ENCODE data around the gene ZNF579. TPM values are rescaled to one million over a fixed set of nuclear protein-coding genes. Genes with fewer than 3 reads are reported as not detected.

The ZNF579 gene
- total and polyA plus RNA-seq, 2 of the 13 experiments (the other 11 are each of a cell fraction or from before 2014, with no cell fraction given) = 2.1 to 2.9 TPM

DNA sequence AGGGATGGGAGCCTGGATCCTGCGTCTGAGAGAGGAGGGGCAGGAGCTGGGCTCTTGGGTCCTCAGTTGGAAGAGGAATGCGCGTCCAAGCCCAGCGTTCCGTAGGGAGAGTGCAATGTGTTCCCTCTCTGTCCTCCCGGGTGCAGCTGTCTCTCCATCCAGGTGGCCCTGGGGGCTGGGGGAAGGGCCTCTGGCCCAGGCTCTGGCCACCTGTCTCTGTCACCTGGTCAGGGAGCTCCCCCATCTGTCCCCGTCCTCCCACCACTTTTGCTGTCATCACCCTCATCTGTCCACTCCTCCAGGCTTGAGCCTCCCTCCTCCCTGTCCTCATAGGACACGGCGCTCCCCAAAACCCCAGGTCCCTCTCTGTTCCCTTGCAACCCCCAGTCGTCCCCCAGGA lies 40.0 kb downstream of the ZNF579 start:
- DNase-seq (ENCODE audit: low spot score) = no peak
- no peaks in the 10 kb centered on the region for H3K79me2 ChIP-seq (ENCODE audit: insufficient read depth, low read length)
- no peak for ATAC-seq
- H3K4me2 ChIP-seq (ENCODE audit: low read depth, low read length) = no peak overlapping the region
- H3K4me3 ChIP-seq (replicated peaks in 1 of 3; ENCODE audit: insufficient read depth in 1 of 3, low read depth in 2 of 3, low read length in 3 of 3) = no peak overlapping the region
- POLR2A ChIA-PET = interaction anchor here (1.1 kb wide), 1 partner anchor 9 kb away, joined by 3 read pairs; no protein-coding TSS in a partner anchor
- peaks cover 40% of the 10 kb centered on the region for H3K4me1 ChIP-seq (ENCODE audit: insufficient read depth, low read length)
- WGBS (ENCODE audit: low lambda C conversion rate) = 54% methylated on average over 10 of the region's 10 CpGs
- no peak for TF ChIP-seq ZNF3 (CRISPR knock-in tag; IDR thresholded peaks at IDR 0.05)
- no peak for TF ChIP-seq SMARCC2 (IDR thresholded peaks at IDR 0.05)
- TF ChIP-seq ZNF225 (CRISPR knock-in tag; IDR thresholded peaks at IDR 0.05) = no peak
- H2AFZ ChIP-seq (ENCODE audit: low read length) = no peak overlapping the region
- H4K20me1 ChIP-seq (ENCODE audit: insufficient read depth, low read length) = no peaks in the 10 kb centered on the region
- H3K9me3 ChIP-seq (ENCODE audit: low read length) = no peaks in the 10 kb centered on the region
- H3K27me3 ChIP-seq (ENCODE audit: control insufficient read depth in 1 of 2, insufficient read depth in 2 of 2, low read length in 2 of 2) = no peaks in the 10 kb centered on the region; a peak in 2 of 5 replicates
- intact Hi-C loops (cut with micrococcal nuclease; ENCODE audit: unreplicated experiment) = no loop called here
- no peak for FAIRE-seq
- no peak overlapping the region for H3K9ac ChIP-seq (ENCODE audit: insufficient read depth, low read depth, low read length)
- BruUV-seq (replicated peaks) = no TSS peak
- H3K36me3 ChIP-seq (replicated peaks in 1 of 2; ENCODE audit: control insufficient read depth in 1 of 2, insufficient read depth in 2 of 2, low read length in 2 of 2) = no peaks in the 10 kb centered on the region
- H3K27ac ChIP-seq (ENCODE audit: extremely low read length, insufficient read depth, low read length) = no peak overlapping the region
- CTCF ChIA-PET (ENCODE audit: low intra/inter-chr PET ratio, low total read pairs) = no interaction called here
- in situ Hi-C loops (cut with HindIII; ENCODE audit: extremely low pct_ligation_motif_present, low pct_unique_long_range_greater_than_20kb) = no loop called here

DNA sequence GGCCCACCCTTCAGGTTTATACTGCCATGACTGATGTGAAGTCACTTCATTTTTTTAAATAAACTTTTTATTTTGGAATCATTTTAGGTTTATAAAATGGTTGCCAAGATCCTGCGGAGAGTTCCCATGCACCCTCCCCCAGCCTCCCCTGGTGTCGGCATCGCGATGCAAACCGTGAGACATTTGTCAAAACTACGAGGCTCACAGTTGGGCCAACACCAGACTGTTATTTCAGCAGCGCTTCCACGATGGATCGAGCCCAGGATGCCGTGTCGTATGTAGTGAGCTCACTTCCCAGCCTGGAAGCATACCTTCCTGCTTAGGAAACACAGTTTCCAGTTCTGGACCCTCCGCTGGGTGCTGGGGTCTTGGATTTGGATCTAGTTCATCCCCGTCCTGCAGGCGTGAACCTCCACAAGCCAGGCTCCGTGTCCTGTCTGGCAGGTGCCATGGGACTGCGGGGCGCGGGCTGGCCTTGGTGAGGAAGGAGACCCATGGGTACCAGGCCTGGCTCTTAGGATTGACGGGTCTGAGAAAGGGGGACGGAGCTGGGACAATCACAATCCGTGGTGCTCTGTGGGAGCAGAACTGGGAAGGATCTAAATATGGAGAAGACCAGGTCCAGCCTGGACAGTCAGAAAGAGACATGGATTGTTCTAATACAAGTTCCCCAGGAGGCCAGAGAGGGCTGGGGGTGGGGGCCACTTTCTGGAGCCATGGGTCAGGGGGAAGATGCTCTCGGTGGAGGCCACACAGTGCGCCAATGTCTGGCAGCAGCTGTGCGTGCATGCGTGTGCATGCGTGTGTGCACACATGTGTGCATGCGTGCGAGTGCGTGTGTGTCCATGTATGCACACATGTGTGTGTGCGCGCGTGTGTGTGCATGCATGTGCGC lies 41.3 kb downstream of the ZNF579 start:
- no peak for ATAC-seq
- POLR2A ChIA-PET = no interaction called here
- no peaks in the 10 kb centered on the region for H3K9me3 ChIP-seq (ENCODE audit: low read length)
- H3K27ac ChIP-seq (ENCODE audit: extremely low read length, insufficient read depth, low read length) = no peak overlapping the region
- 76% methylated on average over 32 of the region's 33 CpGs for WGBS (ENCODE audit: low lambda C conversion rate)
- no peak overlapping the region for H3K9ac ChIP-seq (ENCODE audit: insufficient read depth, low read depth, low read length)
- H2AFZ ChIP-seq (ENCODE audit: low read length) = no peak overlapping the region
- DNase-seq (ENCODE audit: low spot score) = no peak
- H3K4me2 ChIP-seq (ENCODE audit: low read depth, low read length) = no peak overlapping the region
- no peaks in the 10 kb centered on the region for H3K79me2 ChIP-seq (ENCODE audit: insufficient read depth, low read length)
- H3K27me3 ChIP-seq (ENCODE audit: control insufficient read depth in 1 of 2, insufficient read depth in 2 of 2, low read length in 2 of 2) = no peaks in the 10 kb centered on the region; a peak in 1 of 5 replicates
- CTCF ChIA-PET (ENCODE audit: low intra/inter-chr PET ratio, low total read pairs) = no interaction called here
- H3K4me1 ChIP-seq (ENCODE audit: insufficient read depth, low read length) = peaks cover 35% of the 10 kb centered on the region
- in situ Hi-C loops (cut with HindIII; ENCODE audit: extremely low pct_ligation_motif_present, low pct_unique_long_range_greater_than_20kb) (no loop called here), intact Hi-C loops (cut with micrococcal nuclease; ENCODE audit: unreplicated experiment) (no loop called here)
- no TSS peak for BruUV-seq (replicated peaks)
- no peak for FAIRE-seq
- H3K4me3 ChIP-seq (replicated peaks in 1 of 3; ENCODE audit: insufficient read depth in 1 of 3, low read depth in 2 of 3, low read length in 3 of 3) = no peak overlapping the region
- no peaks in the 10 kb centered on the region for H4K20me1 ChIP-seq (ENCODE audit: insufficient read depth, low read length)
- H3K36me3 ChIP-seq (replicated peaks in 1 of 2; ENCODE audit: control insufficient read depth in 1 of 2, insufficient read depth in 2 of 2, low read length in 2 of 2) = no peaks in the 10 kb centered on the region
- TF ChIP-seq NR2F6 (IDR thresholded peaks at IDR 0.05) (no peak), NR2F6 (CRISPR knock-in tag; IDR thresholded peaks at IDR 0.05) (no peak), HNRNPLL (IDR thresholded peaks at IDR 0.05; ENCODE audit: low read depth, low read length, poor library complexity, severe bottlenecking) (peak; percentile 63), DZIP1 (CRISPR knock-in tag; IDR thresholded peaks at IDR 0.05) (no peak), TBX2 (CRISPR knock-in tag; IDR thresholded peaks at IDR 0.05; ENCODE audit: borderline replicate concordance) (no peak), PBX2 (CRISPR knock-in tag; IDR thresholded peaks at IDR 0.05) (no peak)
- TF ChIP-seq, protein P1, sequence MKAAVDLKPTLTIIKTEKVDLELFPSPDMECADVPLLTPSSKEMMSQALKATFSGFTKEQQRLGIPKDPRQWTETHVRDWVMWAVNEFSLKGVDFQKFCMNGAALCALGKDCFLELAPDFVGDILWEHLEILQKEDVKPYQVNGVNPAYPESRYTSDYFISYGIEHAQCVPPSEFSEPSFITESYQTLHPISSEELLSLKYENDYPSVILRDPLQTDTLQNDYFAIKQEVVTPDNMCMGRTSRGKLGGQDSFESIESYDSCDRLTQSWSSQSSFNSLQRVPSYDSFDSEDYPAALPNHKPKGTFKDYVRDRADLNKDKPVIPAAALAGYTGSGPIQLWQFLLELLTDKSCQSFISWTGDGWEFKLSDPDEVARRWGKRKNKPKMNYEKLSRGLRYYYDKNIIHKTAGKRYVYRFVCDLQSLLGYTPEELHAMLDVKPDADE (CRISPR knock-in tag; IDR thresholded peaks at IDR 0.05) = no peak
- TF ChIP-seq, protein P2, sequence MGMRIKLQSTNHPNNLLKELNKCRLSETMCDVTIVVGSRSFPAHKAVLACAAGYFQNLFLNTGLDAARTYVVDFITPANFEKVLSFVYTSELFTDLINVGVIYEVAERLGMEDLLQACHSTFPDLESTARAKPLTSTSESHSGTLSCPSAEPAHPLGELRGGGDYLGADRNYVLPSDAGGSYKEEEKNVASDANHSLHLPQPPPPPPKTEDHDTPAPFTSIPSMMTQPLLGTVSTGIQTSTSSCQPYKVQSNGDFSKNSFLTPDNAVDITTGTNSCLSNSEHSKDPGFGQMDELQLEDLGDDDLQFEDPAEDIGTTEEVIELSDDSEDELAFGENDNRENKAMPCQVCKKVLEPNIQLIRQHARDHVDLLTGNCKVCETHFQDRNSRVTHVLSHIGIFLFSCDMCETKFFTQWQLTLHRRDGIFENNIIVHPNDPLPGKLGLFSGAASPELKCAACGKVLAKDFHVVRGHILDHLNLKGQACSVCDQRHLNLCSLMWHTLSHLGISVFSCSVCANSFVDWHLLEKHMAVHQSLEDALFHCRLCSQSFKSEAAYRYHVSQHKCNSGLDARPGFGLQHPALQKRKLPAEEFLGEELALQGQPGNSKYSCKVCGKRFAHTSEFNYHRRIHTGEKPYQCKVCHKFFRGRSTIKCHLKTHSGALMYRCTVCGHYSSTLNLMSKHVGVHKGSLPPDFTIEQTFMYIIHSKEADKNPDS (CRISPR knock-in tag; IDR thresholded peaks at IDR 0.05) = no peak
